B cell (primary cell): ENCODE data around the gene SKOR1.

Source experiments
- EZH2 ChIP-seq: IDR thresholded peaks from 2 replicates; pipeline ENCODE4 v1.6.1; 2012; ENCODE audit warnings: borderline replicate concordance, low read depth, mild to moderate bottlenecking, moderate library complexity, low read length; ENCODE audit not compliant: insufficient read depth, poor library complexity, severe bottlenecking
- TF ChIP-seq, protein P1 (sequence below): fragments of 200-600 bp; IDR thresholded peaks from one replicate; pipeline ENCODE4 v1.8.0; 2022; ENCODE audit warnings: antibody characterized with exemption, mild to moderate bottlenecking

- TF ChIP-seq, protein P1, sequence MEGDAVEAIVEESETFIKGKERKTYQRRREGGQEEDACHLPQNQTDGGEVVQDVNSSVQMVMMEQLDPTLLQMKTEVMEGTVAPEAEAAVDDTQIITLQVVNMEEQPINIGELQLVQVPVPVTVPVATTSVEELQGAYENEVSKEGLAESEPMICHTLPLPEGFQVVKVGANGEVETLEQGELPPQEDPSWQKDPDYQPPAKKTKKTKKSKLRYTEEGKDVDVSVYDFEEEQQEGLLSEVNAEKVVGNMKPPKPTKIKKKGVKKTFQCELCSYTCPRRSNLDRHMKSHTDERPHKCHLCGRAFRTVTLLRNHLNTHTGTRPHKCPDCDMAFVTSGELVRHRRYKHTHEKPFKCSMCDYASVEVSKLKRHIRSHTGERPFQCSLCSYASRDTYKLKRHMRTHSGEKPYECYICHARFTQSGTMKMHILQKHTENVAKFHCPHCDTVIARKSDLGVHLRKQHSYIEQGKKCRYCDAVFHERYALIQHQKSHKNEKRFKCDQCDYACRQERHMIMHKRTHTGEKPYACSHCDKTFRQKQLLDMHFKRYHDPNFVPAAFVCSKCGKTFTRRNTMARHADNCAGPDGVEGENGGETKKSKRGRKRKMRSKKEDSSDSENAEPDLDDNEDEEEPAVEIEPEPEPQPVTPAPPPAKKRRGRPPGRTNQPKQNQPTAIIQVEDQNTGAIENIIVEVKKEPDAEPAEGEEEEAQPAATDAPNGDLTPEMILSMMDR: no peak
- TF ChIP-seq EZH2: no peak
Observed at GRCh38 chr15:67809866-67810265, 15.4 kb upstream of the SKOR1 start.
